GM19328 (cell line): ENCODE data around the gene CDH13.
"Not testable (repeated sequence)": the region's sequence is repeated elsewhere in the genome, so short reads cannot be mapped to it uniquely, and the experiment has no call there.

Experiments used
- ATAC-seq: cut with Tn5 transposase; IDR thresholded peaks from one replicate; pipeline ENCODE4 v1.9.1; 2021; ENCODE audit warnings: mild to moderate bottlenecking, moderate library complexity; ENCODE audit not compliant: unreplicated experiment

CDH13 gene

DNA sequence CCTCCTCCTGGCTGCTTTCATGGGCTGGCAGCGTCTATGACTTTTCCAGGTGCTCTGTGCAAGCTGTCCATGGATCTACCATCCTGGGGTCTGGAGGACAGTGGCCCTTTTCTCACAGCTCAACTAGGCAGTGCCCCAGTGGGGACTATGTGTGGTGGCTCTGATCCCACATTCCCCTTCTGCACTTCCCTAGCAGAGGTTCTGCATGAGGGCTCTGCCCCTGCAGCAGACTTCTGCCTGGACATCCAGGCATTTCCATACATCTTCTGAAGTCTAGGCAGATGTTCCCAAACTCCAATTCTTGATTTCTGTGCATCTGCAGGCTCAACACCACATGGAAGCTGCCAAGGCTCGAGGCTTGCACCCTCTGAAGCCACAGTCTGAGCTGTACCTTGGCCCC is 307.2 kb downstream of the CDH13 start:
- not testable (repeated sequence) for ATAC-seq

DNA sequence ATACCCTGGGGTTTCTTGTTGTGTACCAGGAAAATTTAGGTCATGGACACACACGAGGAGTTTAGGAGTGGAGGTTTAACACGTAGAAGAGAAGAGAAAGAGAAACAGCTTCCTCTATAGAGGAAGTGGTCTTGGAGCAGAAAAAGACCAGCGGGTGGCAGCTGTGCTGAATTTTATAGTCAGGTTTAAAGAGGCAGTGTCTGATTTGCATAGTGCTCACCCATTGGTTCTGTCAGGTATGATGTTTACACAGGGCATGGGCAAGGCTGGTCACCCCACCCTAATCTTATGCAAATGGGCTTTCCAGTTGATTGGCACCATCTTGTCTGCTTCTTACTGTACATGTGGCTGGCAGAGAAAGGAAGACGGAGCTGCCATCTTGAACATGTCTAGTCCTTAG is 309.0 kb downstream of the CDH13 start:
- ATAC-seq = no peak

DNA sequence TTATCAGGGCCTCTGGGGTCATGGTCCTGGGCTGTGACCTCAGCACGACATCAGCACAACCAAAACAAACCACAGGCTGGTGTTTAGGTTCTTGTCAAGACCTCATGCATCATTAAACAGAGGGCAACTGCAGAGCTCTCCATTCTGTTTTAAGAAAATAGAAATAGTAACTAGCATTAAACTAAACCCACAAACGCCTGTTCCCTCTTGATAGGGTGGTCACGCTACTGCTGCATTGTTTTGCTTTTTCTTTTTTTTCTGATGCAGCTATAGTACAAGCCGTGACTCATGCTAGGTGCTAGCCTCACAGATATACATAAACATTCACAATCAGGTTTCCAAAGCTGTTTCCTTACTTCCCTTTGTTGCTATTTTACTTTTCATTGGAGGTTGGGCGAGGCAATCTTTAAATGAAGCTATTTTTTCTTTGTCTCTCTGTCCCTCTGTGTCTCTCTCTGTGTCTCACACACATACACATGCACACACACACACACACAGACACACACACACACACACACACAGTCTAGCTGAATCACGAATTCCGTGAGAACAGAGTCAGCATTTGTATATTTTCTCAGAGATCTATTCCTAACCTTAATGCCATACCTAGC is 310.3 kb downstream of the CDH13 start:
- no peak for ATAC-seq

DNA sequence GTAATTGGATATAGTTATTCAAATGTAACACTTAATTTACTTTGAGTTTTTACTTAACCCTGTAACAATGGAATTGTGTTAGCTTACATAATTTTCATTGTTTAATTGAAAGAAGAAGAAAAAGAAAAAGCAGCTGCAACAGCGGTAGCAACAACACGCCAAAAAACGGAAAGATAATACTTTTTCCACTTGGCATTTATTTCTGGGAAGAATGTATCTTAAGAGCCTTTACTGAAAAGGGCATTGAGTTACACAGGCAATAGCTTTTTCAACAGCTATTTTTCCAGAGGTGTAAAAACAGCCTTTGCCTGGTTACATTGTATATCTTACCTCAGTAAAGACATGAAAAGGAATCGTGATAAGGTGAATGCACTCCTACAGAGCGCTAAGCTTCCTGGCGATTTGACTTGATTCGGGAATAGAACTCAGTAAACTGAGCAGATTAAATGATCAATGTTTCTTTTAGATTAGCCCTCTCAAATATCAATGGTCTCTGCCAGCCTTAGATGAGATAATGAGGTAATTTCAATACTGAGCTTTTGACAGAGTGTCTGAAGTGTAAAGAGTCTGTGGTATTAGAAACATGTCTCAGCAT is 311.3 kb downstream of the CDH13 start:
- ATAC-seq = no peak

DNA sequence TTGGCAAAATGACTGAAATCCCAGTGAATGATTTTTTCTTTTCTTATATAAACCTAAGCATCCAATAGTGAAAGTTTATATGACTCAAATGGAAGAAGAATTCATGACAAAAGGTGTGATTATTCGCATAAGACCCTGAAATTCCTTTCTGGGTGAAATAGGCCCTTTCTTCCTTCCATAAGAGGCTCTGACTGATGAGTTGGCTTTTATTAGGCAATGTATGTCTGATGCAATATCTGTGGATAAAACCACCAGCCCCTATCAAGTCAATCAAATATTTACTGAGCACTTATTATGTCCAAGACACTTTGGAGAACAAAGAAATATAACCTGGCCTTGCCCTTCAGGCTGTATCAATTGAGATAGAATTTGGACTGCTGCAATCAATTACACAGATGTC is 316.6 kb downstream of the CDH13 start:
- no peak for ATAC-seq

DNA sequence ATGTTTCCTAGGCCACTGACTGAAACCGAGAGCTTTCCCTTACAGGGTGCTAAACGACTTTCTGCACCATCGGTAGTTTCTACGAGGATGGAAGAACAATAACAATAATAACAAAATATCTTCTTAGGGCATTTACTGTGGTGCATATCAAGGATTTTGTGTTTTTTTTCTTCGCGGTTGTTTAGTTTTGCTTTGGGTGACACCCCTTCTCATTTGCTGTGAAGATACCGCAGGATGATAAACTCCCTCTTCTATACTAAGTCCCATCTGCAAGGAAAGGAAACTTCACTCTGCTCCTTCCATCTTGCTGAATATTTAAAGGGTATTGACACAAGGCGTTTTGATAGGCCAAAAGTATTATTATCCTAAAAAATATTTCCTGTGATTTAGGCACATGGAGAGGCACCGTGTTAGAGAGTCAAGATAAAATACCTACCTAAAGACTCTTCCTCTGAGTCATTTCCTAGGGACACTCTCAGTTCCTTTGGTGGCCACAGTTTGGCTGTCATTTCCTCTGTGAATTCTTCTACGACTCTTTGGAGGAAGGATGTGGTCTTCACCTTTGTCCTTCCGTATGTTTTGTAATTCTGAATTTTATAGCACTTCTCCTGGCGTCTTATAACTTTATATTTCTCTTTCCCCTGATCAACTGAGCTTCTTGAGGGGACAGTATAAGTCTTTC is 318.8 kb downstream of the CDH13 start:
- ATAC-seq = no peak

GRCh38 chr16:82947698-82948097 is 320.9 kb downstream of the CDH13 start:
- ATAC-seq = no peak

GRCh38 chr16:82949016-82949415 is 322.2 kb downstream of the CDH13 start:
- no peak for ATAC-seq

DNA sequence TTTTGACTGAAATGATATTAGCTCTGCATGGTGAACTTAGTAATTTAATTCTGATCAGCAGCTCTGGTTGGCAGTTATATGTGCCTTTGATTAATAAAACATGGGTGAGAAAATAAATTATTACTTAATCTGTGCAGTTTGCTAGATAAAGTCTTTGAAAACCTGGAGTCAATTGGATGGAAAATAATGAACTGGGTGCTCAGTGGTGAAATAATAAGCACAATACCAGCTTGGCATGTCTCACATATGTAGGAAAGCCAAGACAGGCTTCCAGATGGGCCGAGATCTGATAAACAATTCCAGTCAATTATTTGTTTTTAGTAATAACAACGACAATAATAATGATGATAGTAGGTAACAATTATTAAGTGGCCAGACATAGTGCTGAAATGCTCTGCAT is 326.7 kb downstream of the CDH13 start:
- ATAC-seq = no peak

GRCh38 chr16:82954224-82954929 is 327.6 kb downstream of the CDH13 start:
- no peak for ATAC-seq

DNA sequence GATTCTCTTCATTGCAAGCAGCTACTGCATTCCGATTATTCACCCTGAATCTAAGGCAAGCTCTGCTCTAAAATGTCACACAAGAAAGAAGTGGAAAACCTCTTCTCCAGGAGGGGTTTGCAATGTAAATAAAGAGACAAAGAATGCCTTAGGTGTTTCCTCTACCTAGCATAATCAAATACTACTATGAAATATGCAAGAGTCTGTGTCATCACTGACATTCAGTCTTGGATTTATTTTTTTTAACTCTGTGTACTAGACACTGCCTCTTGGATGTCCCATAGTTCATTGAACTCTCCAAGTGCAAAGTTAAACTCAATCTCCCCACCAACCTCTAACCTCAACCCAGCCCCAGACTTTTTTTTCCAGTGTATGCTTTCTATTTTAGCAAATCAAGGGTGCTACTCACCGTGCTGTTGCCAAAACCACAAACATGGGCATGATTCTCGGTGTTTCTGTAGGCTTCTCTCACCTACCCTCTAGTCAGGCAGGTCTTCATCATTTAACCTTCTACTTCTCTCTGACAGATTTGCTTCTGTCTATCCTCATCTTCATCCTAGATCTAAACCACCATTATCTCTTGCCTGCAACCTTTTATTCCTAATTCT is 329.1 kb downstream of the CDH13 start:
- no peak for ATAC-seq

- ATAC-seq = no peak
These were observed 330.4 kb downstream of the CDH13 start for GRCh38 chr16:82957212-82957611.

DNA sequence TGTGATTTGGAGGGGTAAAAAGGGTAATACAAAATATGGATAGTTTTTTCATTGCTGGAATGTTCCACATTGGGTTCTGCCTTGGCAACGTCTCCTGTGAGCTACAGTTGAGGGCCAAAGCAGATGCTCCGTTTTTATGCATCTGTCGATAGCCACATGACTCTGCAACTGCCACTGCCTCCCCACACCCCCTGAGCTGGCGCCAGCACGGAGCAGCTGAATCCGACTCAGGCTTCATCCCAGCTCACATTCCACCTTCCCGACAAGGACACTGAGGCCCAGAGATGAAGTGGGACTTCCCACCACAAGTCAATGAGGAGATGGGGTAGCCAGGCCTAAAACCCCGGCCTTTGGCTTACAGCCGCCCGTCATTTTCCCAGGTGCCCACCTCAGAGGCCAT is 334.1 kb downstream of the CDH13 start:
- ATAC-seq = no peak

GRCh38 chr16:82963653-82964052 is 336.9 kb downstream of the CDH13 start:
- ATAC-seq = no peak

DNA sequence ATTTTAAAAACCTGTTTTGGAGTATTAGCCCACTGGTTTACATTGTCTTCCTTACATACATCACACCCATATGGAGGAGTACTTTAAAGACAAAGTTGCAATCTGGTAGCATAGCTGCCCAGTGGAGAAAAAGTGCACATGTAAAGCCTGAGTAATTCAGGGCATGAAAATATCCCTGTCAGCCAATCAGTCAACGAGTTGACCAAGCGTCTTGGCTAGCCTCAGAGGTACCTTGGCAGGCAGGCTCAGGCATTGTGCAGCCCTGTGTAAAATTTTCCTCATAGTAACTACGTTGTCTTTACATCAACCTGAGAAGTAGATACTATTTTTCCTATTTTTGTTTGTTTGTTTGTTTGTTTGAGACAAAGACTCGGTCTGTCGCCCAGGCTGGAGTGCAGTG is 339.0 kb downstream of the CDH13 start:
- ATAC-seq = no peak

GRCh38 chr16:82967424-82967823 is 340.7 kb downstream of the CDH13 start:
- no peak for ATAC-seq

DNA sequence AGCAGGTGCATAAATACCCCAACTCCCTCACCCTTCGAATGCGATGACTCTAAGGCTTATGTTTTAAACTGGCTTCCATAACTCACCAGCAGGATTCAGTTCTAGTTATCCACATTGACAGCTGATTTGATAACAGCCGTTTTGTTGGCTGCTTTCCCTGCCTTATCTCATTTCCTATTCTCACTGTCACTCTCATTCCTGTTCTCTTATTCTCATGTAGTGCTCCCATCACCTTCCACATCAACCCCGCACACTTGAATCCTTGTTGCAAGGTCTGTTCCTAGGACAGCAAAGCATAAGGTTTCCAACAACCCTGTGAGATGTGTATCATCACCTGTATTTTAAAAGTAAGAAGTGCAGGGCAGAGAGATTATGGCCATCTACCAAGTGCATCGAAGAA is 344.4 kb downstream of the CDH13 start:
- no peak for ATAC-seq

GRCh38 chr16:82972331-82972919 is 345.7 kb downstream of the CDH13 start:
- ATAC-seq = no peak

GRCh38 chr16:82979406-82980111 is 352.8 kb downstream of the CDH13 start:
- ATAC-seq = no peak

GRCh38 chr16:82980810-82981209 is 354.0 kb downstream of the CDH13 start:
- no peak for ATAC-seq
